GM19438 (cell line): ENCODE data around the gene ELAVL1.

ENCODE experiments used
- ATAC-seq: cut with Tn5 transposase; IDR thresholded peaks from one replicate; pipeline ENCODE4 v1.9.1; 2021; ENCODE audit warnings: low read depth; ENCODE audit not compliant: unreplicated experiment

ELAVL1 gene

DNA sequence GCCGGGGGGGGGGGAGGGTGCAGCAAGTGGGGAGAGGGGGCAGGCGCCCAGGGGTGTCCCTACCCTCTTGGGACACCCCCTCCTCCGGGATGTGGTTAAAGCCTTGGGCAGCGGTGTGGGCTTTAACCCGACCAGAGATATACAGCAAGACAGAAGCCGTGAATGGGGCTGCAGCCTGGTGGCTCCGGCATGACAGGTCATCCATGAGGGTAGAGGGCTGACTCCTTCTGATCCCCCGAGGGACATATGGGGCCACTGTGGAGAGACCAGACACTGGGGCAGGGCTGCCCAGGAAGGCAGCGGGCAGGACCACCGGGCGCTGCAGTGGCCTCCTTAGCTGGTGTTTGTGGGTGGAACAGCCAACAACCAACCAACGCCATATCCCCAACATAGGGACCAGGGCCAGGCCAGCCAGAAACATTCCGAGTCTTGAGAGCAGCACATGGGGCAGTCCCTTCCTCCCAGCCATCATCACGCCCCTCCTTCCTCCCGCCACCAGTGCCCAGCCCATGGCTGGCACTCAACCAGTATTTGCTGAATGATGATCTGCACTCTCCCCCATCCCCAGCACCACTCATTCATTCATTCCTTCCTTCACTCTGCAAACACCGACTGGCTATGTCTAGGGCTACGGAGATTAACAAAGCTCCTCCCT is 18.2 kb downstream of the ELAVL1 start:
- ATAC-seq = no peak

DNA sequence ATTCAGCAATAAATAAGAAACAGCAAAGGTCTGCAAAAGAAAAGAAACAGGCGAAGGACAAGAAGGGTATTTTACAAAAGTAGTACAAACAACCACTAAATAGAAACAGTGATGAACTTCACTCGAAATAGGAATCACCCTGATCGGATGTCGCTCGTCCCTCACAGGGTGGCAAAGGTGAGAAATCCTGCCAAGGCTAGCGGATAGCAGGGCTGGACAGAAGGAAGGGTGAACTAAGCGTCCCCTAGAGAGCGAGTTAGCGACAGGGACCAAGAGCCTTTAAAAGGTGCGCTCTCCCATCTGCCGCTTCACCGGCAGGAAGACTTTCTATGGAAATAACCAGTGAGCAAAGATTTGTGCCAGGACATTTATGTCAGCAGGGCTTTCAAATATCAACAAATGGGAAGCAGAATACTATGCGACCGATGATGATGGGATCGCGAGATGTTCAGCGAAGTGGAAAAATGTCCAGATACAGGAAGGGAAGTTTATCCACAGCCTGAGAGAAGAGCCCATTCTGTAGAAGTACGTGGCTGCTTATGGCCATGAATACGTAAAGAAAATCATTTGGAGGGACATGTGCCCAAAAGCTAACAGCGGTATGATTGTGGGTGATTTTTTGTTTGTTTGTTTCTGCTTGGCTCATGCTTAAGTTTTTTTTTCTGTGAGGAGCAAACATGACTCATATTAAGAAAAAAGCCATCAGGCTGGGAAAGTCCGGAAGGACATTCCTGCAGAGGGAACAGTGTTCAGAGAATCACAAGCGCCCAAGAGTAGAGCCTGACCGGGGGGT is 18.9 kb downstream of the ELAVL1 start:
- ATAC-seq = no peak

DNA sequence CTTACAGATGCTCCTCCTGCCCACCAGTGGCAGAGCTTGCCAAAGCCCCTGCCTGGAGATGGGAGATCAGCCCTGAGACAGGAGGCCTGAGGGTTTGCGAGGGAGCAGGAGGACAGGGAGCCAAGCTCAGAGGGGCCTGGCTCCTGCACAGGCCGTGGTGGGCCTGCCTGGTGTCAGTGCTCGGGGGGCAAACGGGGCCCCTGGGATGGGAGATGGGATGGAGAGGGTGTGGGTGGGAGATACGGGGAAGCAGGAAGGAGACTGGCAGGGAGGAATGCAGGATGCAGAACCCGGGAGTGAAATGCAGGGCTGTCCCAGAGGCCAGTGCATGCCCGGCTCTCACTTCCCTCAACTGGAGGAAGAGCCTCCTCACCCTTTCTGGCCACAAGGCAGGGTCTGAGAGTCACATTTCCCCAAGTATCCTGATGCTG is 19.9 kb downstream of the ELAVL1 start:
- ATAC-seq = no peak

DNA sequence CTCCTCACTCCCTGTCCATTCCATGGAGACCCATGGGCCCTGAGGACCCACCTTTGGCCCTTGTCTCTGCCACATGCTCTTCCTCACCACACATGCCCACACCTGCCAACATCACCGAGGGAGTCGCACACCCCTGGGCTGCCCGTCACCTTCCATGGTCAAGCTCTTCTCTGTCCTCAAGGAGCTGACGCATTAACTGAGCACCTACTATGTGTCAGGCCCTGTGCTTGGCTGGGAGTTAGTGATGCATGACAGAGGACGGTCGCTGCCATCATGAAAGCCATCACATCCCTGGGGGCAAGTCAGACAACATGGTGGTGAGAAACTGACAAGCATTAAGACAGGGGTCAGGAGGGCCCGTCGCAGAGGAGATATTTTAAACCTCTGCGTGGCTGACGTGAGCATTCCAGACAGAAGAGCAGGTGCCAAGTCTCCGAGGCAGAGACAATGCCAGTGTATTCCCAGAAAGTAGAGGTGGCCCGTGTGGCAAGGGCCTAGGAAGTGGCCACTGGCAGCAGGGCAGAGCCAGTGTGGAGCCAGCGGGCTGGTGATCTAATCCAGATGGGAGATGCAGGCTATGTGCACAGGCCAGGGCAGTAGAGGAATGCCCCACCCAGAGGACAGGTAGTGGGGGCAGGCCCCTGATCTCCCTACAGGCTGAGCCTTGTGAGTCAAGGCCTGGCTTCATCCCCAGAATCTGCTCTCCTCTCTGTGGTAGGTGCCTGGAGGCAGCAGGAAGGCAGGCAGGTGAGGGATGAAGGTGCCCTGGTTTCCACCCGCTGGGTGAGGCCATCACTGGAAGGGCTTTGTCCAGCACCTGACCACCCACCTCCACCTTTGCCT is 21.2 kb downstream of the ELAVL1 start:
- ATAC-seq = no peak

DNA sequence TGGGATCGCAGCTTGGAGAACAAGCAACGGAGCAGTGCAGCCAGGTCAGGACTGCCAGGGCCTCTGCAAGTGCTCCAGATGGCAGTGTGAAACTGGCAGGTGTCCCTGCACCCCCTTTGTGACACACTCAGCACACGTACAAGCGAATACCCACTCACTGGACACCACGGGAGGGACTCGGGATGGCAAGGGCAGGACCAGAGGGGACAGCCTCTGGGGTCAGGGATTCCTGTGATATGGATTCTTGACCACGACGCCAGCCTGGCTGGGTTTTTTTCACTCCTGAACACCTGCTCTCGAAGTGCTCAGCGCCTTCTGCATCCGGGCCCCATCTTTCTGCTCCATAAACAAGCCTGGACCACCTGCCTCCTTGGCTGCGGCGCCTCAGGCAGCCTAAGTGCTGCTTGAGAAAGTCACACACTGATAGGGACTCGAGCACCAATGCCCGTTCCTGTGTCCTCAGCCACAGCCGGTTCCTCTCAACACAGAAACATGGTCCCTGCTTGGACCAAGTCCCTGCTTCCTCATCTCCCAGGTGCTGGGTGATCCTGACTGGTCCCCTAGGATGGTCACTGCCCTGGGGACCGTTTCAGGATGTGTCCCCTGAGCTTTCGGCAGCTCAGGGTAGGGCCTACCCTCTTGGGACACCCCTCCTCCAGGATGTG is 22.0 kb downstream of the ELAVL1 start:
- no peak for ATAC-seq

- ATAC-seq = no peak
Observed at GRCh38 chr19:7982651-7983099, 22.8 kb downstream of the ELAVL1 start.

- no peak for ATAC-seq
Observed at GRCh38 chr19:7982103-7982502, 23.3 kb downstream of the ELAVL1 start.

GRCh38 chr19:7981661-7982060 is 23.8 kb downstream of the ELAVL1 start:
- no peak for ATAC-seq

GRCh38 chr19:7981199-7981598 is 24.2 kb downstream of the ELAVL1 start:
- ATAC-seq = no peak

DNA sequence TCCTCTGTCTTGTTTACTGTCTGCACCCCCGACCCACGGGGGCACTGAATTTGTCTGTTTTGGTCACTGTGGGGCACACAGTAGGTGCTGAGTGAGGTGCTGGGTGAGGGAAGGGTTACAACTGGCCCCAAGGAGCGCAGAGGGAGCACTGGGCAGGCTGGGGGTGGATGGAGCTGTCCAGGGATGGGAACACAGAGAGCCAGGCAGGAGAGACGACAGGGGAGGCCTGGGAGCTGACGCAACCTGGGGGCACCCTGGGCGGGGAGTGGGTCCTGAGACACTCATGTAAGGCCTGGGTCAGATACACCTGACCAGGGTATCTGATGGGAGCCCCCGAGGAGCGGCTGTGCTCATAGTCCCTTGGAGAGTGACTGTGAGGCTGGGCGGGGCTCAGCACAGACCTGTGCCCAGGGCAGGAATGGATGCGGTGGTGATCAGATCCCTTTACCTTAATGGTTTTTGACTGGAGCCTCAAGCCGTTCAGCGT is 24.8 kb downstream of the ELAVL1 start:
- ATAC-seq = no peak

DNA sequence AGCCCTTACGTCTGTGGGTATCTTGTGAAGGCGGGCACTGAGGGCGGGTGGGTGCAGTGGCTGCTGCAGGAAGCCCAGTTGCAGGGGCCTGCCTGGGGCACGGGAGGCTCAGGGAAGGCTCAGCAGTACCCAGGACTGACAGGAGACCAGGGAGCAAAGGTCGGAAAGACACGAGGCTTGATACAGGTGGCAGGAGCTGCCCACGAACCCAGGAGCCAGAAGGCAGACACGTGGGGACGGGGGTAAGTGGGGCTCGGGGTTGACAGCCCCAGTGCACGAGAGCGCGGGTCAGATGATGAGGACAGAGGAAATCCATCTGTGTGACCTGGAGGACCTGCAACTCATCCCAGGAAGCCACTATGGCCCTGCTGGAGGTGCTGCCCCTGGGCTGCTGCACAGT is 25.3 kb downstream of the ELAVL1 start:
- no peak for ATAC-seq

- ATAC-seq = no peak
Observed at GRCh38 chr19:7979559-7979958, 25.9 kb downstream of the ELAVL1 start.

DNA sequence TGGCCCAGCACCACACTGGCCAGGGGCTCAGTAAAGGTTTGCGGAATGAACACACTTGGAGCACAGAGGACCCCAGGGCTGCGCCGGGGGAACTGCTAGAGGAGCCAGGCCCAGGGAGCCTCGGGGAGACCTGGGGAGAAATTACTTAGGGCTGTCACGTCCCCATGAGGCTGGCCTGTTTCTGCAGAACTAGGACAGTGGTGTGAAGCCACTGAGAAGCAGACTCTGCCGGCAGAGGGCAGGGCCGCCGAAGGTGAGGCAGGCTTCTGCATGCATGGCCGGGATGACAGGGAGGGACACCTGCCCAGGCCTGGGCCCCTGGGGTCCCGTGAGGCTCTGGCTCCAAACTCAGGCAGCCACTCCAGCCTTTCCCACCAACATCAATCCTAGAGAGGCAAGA is 26.4 kb downstream of the ELAVL1 start:
- ATAC-seq = no peak

GRCh38 chr19:7978179-7978825 is 27.1 kb downstream of the ELAVL1 start:
- ATAC-seq = no peak

DNA sequence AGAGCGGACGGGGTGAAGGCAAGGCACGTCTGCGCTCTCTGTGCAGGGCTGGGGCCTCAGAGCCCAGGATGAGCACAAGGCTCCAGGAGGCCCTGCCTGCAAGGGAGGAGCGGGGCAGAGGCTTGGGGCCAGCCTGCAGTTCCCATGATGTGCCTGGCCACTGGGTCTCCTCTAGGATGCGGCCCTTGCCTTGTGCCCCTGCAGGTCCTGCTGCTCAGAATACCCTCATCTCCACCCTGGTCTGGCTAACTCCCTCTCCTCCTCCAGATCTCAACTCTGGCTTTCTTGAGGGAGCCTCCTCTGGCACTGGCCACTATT is 27.8 kb downstream of the ELAVL1 start:
- no peak for ATAC-seq

DNA sequence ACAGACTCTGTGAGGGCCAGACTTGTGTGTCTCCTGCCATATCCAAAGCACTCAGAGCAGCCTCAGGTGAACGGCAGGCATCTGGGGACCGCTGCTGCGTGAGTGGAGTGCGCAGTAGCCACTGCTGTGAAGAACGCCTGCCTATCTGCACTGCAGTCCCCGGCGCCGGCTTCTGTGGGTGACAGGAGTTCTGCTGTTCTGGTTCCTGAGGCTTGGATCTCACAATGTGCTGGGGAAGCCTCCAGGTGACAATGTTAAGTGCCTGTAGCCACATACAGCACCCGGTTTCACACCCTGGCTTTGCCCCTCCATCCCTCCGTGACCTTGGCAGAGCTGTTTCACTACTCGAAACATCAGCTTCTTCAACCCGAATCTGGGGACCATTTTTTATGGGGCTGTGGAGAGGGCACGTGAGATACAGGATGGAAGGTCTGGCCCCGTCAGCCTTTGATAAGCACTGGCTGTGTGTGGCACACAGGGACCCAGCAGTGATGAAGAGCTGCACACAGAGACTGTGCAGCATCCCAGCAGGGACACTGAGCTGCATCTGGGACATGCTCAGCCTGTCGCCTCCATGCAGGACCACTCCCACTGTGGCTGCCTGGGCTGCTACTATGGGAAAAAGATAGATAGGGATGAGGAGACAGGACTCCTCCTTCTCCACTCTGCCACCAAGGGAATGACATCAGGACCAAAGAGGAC is 28.3 kb downstream of the ELAVL1 start:
- ATAC-seq = no peak

- no peak for ATAC-seq
Observed at GRCh38 chr19:7976461-7976860, 29.0 kb downstream of the ELAVL1 start.

DNA sequence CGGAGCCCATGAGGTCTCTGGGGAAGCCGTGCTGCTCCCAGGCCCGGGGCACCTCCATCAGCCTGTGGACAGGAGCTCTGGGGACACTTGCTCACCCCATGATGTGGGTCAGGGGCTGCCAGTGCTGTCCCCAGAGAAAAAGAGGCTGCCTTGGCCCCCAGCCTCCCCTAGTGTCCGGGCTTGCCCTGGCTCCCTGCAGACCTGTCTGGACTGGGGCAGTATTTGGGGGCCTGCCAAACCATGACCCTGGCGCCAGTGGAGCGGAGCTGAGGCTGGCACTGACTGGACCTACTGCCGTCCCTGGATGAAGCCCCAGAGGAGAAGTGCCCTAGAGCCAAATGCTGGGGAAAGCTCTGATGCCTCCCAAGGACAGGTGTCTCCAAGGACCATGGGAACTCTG is 30.4 kb downstream of the ELAVL1 start:
- ATAC-seq = no peak

- no peak for ATAC-seq
Observed at GRCh38 chr19:7973883-7974282, 31.6 kb downstream of the ELAVL1 start.
